ENCODE results near the gene RANBP1.

DNA sequence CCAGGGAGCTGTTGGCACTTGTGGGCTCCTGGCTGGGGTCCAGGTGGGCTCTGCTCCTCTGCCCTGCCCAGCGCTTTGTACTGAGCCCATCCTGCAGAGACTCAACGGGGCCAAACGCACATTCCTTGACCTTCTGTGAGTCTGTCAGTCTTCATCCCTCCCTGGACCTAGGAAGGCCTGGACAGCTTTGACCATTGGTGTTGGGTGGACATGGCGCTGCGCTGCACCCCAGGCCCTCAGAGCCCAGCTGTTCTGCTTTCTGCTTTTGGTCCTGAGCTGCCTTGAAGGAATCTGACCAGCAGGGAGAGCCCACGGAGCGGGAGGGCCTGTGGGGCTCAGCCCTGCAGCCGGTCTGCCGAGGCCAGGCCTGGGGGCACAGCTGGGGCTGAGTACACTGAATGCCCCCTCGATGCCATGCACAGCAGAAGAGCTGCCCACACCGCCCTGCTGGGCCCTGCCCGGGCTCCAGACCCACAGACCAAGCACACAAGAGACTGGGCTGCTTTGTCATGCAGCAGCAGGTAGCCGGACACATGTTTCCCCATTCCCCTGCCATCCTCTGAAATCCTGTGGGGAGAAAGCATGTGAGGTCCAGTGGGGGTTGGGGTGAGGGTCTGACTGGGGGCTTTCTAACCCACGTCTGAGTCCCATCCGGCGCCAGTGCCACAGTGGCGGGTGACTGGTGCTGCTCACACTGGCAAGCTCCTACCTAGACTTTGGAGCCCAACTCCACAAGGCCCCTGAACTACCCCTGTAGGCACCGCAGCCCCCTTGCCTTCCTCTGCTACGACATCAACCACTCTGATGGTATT lies 59.1 kb downstream of the RANBP1 start:
- TF ChIP-seq EZH2 (IDR thresholded peaks at IDR 0.05), result no peak
- no peak for TF ChIP-seq POLR2AphosphoS5 (IDR thresholded peaks at IDR 0.05; ENCODE audit: borderline replicate concordance, low read depth, low read length)

Data from SK-N-MC (cell line).